A673 (cell line): ENCODE results near the gene IFT122. TPM values are rescaled to one million over a fixed set of nuclear protein-coding genes. Genes with fewer than 3 reads are reported as not detected.

ENCODE experiments used
- BruUV-seq: library from RNA; stranded (reverse); fragments of 400-500 nt; replicated peaks from 2 replicates; lab custom pipeline; 2021; lab: Mats Ljungman, UMichigan
- CTCF ChIA-PET: fragments of 300-600 bp; sonication (Branson Sonifier 250); formaldehyde crosslinking; loops from one replicate; lab custom pipeline; 2022; ENCODE audit warnings: antibody characterized with exemption; lab: Charles Lee
- POLR2A ChIA-PET: fragments of 300-600 bp; sonication (Branson Sonifier 250); formaldehyde crosslinking; loops from one replicate; lab custom pipeline; 2022; ENCODE audit warnings: antibody characterized with exemption; ENCODE audit not compliant: low non-redundant PET; lab: Charles Lee
- DNase-seq: peaks from one replicate; pipeline ENCODE4 v3.0.0-alpha.2; 2015; ENCODE audit warnings: low spot score
- H3K27ac ChIP-seq: fragments of 200-600 bp; sonication (generic); 2 replicates; pipeline ENCODE4 v1.5.1; 2016; ENCODE audit warnings: mixed run types, low read depth, mild to moderate bottlenecking, mixed read lengths, antibody characterized with exemption, low read length; ENCODE audit not compliant: poor library complexity, severe bottlenecking
- H3K27me3 ChIP-seq: fragments of 200-600 bp; sonication (generic); replicated peaks from 2 replicates; pipeline ENCODE4 v1.6.1; 2017; ENCODE audit warnings: mixed run types, low read depth, mild to moderate bottlenecking, mixed read lengths, antibody characterized with exemption, low read length; ENCODE audit not compliant: insufficient read depth, poor library complexity
- H3K36me3 ChIP-seq: fragments of 200-600 bp; sonication (generic); 2 replicates; pipeline ENCODE4 v1.6.1; 2016; ENCODE audit warnings: mixed run types, mild to moderate bottlenecking, mixed read lengths, antibody characterized with exemption, low read length; ENCODE audit not compliant: insufficient read depth, poor library complexity, severe bottlenecking
- H3K4me1 ChIP-seq: fragments of 200-600 bp; sonication (generic); 2 replicates; pipeline ENCODE4 v1.6.1; 2017; ENCODE audit warnings: mixed run types, mild to moderate bottlenecking, mixed read lengths, antibody characterized with exemption, low read length; ENCODE audit not compliant: insufficient read depth, poor library complexity, severe bottlenecking
- H3K4me3 ChIP-seq: fragments of 200-600 bp; sonication (generic); 2 replicates; pipeline ENCODE4 v1.5.1; 2016; ENCODE audit warnings: low read depth, mixed run types, mild to moderate bottlenecking, mixed read lengths, low read length; ENCODE audit not compliant: poor library complexity, severe bottlenecking
- H3K9me3 ChIP-seq: fragments of 200-600 bp; sonication (generic); 2 replicates; pipeline ENCODE4 v1.6.1; 2016; ENCODE audit warnings: mixed run types, low read depth, mild to moderate bottlenecking, mixed read lengths, antibody characterized with exemption, low read length; ENCODE audit not compliant: poor library complexity, severe bottlenecking
- EZH2 ChIP-seq: fragments of 200-600 bp; sonication (generic); IDR thresholded peaks from 2 replicates; pipeline ENCODE4 v1.6.1; 2017; ENCODE audit warnings: borderline replicate concordance, low read depth, mild to moderate bottlenecking, mixed read lengths, antibody characterized with exemption, low read length; ENCODE audit not compliant: poor library complexity, severe bottlenecking
- intact Hi-C: fragments of 100-400 bp; cut with micrococcal nuclease; formaldehyde crosslinking; loops from one replicate; pipeline ENCODE4 v1.10.0; 2022; ENCODE audit not compliant: unreplicated experiment
- total RNA-seq: library from RNA; stranded (reverse); gene quantifications from 2 replicates; pipeline ENCODE4 v1.2.3, GENCODE V29; 2021
- TF ChIP-seq, protein P1 (sequence below): fragments of 300-800, 200-600 bp; sonication (generic); conservative IDR thresholded peaks from 2 replicates; pipeline ENCODE4 v1.5.1; 2017; ENCODE audit warnings: low read depth, mild to moderate bottlenecking, antibody characterized with exemption, low read length, moderate library complexity, mixed read lengths

Gene IFT122
- total RNA-seq, 1 experiment from 2014 or later, result 48.2 TPM

GRCh38 chr3:129442486-129442885, 2.5 kb downstream of the IFT122 start:
- ChIA-PET POLR2A (no interaction called here), CTCF (no interaction called here)
- TF ChIP-seq, protein P1, sequence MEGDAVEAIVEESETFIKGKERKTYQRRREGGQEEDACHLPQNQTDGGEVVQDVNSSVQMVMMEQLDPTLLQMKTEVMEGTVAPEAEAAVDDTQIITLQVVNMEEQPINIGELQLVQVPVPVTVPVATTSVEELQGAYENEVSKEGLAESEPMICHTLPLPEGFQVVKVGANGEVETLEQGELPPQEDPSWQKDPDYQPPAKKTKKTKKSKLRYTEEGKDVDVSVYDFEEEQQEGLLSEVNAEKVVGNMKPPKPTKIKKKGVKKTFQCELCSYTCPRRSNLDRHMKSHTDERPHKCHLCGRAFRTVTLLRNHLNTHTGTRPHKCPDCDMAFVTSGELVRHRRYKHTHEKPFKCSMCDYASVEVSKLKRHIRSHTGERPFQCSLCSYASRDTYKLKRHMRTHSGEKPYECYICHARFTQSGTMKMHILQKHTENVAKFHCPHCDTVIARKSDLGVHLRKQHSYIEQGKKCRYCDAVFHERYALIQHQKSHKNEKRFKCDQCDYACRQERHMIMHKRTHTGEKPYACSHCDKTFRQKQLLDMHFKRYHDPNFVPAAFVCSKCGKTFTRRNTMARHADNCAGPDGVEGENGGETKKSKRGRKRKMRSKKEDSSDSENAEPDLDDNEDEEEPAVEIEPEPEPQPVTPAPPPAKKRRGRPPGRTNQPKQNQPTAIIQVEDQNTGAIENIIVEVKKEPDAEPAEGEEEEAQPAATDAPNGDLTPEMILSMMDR, result no peak
- TF ChIP-seq EZH2, result no peak
- H3K4me1 ChIP-seq, result peaks cover 24% of the 10 kb centered on the region
- intact Hi-C loops, result no loop called here
- H3K9me3 ChIP-seq, result no peaks in the 10 kb centered on the region
- no peaks in the 10 kb centered on the region for H3K27me3 ChIP-seq
- H3K4me3 ChIP-seq, result peak overlapping the region; percentile 15
- no peak overlapping the region for H3K27ac ChIP-seq
- DNase-seq, result no peak
- H3K36me3 ChIP-seq, result peaks cover 5% of the 10 kb centered on the region
- BruUV-seq, result no TSS peak

DNA sequence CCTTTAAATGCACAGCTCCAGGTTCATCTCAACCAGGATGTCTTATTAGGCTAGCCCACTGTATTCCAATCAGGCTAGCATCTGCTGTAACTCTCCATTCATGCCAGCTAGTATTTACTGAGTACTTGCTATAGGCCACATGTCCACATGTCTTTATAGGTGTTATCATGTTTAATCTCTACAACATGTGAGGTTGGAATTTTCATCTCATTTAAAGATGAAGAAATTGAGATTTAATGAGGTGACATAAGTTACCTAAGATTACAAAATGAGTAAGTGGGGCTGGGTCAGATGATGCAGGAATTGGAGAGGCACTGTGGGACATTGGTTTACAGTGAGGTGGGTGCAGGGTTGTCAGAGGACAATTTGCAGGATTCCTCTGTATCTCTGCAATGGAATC, 2.9 kb downstream of the IFT122 start:
- TF ChIP-seq, protein P1, result no peak
- TF ChIP-seq EZH2, result no peak
- no peaks in the 10 kb centered on the region for H3K9me3 ChIP-seq
- ChIA-PET POLR2A (no interaction called here), CTCF (no interaction called here)
- peaks cover 21% of the 10 kb centered on the region for H3K4me1 ChIP-seq
- H3K27ac ChIP-seq, result no peak overlapping the region
- intact Hi-C loops, result no loop called here
- no peaks in the 10 kb centered on the region for H3K27me3 ChIP-seq
- peaks cover under 1% of the 10 kb centered on the region for H3K36me3 ChIP-seq
- no TSS peak for BruUV-seq
- no peak for DNase-seq
- no peak overlapping the region for H3K4me3 ChIP-seq

- no TSS peak for BruUV-seq
- Histone ChIP-seq H3K9me3 (no peaks in the 10 kb centered on the region), H3K4me1 (peaks cover 22% of the 10 kb centered on the region), H3K27ac (no peak overlapping the region), H3K27me3 (no peaks in the 10 kb centered on the region), H3K4me3 (no peak overlapping the region), H3K36me3 (no peaks in the 10 kb centered on the region)
- DNase-seq, result no peak
- no peak for TF ChIP-seq EZH2
- TF ChIP-seq, protein P1, result no peak
- ChIA-PET CTCF (no interaction called here), POLR2A (no interaction called here)
- intact Hi-C loops, result no loop called here
Measured at GRCh38 chr3:129445471-129445870, 5.4 kb downstream of the IFT122 start.
